Ishikawa (cell line): Measurements from ENCODE around the gene GTSF1L.

Experiments used
- CEBPB ChIP-seq: IDR thresholded peaks from 2 replicates; pipeline ENCODE4 v1.6.1; 2012
- CREB1 ChIP-seq: IDR thresholded peaks from 2 replicates; pipeline ENCODE4 v1.6.1; 2012; ENCODE audit warnings: low read depth
- EGR1 ChIP-seq: IDR thresholded peaks from 2 replicates; pipeline ENCODE4 v1.6.1; 2012
- RAD21 ChIP-seq: IDR thresholded peaks from 2 replicates; pipeline ENCODE4 v1.6.1; 2012; ENCODE audit warnings: low read depth
- TAF1 ChIP-seq: IDR thresholded peaks from 2 replicates; pipeline ENCODE4 v1.6.1; 2012; ENCODE audit warnings: low read depth, mild to moderate bottlenecking
- TCF12 ChIP-seq: IDR thresholded peaks from 2 replicates; pipeline ENCODE4 v1.6.1; 2012; ENCODE audit warnings: low read depth
- TEAD4 ChIP-seq: IDR thresholded peaks from 2 replicates; pipeline ENCODE4 v1.6.1; 2012
- ZBTB7A ChIP-seq: IDR thresholded peaks from 2 replicates; pipeline ENCODE4 v1.6.1; 2012; ENCODE audit warnings: low read depth
- TF ChIP-seq, protein P1 (sequence below): IDR thresholded peaks from 2 replicates; pipeline ENCODE4 v1.6.1; 2012; ENCODE audit warnings: low read depth, mild to moderate bottlenecking

DNA sequence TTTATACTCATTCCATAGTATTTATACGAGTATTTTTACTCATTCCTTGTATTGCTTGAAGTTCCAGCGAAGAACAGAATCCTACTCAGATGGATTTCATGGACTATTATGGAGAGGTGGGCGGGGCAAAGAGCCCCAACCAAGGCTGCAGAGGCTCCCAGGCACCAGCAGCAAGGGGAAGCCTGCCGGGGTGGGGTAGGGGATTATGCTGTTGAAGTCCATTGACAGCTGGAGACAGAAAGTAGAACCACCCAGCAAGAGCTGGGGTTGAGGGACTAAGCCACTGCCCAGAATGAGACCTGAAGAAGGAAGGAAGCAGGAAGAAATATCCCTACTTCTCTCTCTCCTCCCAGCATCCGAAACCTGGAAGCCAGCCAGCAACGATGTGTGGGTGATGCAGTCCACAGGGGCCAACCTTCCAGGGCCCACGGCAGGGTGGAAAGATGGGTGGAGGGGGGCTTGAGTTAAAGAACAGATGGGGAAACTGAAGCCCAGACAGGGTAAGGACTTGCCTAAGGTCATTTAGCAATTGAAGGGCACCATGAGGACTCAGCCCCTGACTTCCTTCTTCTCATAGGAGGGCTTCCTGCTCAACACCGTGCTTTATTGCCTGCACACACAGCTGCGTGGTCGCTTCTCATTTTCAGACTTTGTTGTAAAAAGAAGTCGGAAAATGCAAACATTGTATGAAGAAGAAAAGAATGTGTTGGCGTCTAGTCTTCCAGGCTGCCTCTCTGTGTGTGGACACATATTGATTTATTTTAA, 18.3 kb upstream of the GTSF1L start:
- TF ChIP-seq CREB1: no peak
- no peak for TF ChIP-seq CEBPB
- no peak for TF ChIP-seq TAF1
- TF ChIP-seq RAD21: no peak
- no peak for TF ChIP-seq ZBTB7A
- TF ChIP-seq TEAD4: no peak
- TF ChIP-seq EGR1: no peak
- TF ChIP-seq, protein P1, sequence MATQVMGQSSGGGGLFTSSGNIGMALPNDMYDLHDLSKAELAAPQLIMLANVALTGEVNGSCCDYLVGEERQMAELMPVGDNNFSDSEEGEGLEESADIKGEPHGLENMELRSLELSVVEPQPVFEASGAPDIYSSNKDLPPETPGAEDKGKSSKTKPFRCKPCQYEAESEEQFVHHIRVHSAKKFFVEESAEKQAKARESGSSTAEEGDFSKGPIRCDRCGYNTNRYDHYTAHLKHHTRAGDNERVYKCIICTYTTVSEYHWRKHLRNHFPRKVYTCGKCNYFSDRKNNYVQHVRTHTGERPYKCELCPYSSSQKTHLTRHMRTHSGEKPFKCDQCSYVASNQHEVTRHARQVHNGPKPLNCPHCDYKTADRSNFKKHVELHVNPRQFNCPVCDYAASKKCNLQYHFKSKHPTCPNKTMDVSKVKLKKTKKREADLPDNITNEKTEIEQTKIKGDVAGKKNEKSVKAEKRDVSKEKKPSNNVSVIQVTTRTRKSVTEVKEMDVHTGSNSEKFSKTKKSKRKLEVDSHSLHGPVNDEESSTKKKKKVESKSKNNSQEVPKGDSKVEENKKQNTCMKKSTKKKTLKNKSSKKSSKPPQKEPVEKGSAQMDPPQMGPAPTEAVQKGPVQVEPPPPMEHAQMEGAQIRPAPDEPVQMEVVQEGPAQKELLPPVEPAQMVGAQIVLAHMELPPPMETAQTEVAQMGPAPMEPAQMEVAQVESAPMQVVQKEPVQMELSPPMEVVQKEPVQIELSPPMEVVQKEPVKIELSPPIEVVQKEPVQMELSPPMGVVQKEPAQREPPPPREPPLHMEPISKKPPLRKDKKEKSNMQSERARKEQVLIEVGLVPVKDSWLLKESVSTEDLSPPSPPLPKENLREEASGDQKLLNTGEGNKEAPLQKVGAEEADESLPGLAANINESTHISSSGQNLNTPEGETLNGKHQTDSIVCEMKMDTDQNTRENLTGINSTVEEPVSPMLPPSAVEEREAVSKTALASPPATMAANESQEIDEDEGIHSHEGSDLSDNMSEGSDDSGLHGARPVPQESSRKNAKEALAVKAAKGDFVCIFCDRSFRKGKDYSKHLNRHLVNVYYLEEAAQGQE: no peak
- TF ChIP-seq TCF12: no peak
